NCI-H1694 treated with DMSO at 0.1 percent for 48 hours (cell line): ENCODE results near the gene CACNA1C.

Experiments
- DNase-seq: peaks from one replicate; lab custom pipeline; 2025; lab: John Stamatoyannopoulos, UW

Gene CACNA1C

GRCh38 chr12:2390850-2391390 is 338.1 kb downstream of the CACNA1C start:
- DNase-seq, result no peak

GRCh38 chr12:2391740-2392331 is 339.0 kb downstream of the CACNA1C start:
- no peak for DNase-seq

GRCh38 chr12:2393016-2393415 is 340.2 kb downstream of the CACNA1C start:
- no peak for DNase-seq

DNA sequence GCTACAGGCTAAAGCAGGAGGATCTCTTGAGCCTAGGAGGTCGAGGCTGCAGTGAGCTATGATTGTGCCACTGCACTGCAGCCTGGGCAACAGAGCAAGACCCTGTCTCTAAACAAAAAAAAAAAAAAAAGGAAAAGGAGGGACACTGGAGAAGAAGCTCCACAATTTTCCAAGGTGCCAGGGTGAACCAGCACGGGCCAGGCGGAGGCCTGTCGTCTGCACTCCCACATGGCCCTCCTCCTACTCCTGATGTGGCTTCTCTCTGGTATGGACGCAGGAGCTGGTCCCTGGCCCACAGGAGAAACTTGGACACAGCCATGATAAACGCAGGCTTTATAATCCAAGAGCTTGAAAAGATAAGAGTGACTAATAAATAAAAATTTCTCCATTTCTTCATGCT is 341.2 kb downstream of the CACNA1C start:
- no peak for DNase-seq

DNA sequence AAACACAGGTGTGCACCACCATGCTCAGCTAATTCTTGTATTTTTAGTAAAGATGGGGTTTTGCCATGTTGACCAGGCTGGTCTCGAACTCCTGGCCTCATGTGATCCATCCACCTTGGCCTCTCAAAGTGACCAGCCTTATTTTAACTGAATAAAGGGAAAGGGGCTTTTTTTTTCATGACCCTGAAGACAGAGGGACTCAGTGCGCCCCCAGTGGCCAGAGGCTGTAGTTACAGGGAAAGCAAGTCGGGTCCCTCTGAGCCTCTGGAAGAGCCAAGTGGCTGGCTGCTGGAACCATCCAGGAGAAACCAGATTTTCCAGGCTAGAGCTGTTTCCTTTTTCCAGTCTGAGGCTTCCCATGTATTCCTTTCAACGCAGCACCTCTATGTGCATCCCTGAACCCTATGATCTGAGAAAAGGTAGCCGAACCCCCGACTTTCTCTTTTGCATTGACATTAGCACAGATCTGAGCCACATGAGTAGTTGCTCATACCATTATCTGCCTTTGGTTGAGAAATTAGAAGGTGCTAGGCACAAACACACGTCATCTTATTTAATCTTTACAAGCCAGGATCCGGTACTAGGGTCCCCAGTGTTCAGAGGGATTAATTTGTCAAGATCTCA is 342.7 kb downstream of the CACNA1C start:
- peak; percentile 48 for DNase-seq

- no peak for DNase-seq
Measured at GRCh38 chr12:2396448-2396871, 343.7 kb downstream of the CACNA1C start.

- DNase-seq, result no peak
Measured at GRCh38 chr12:2397356-2398045, 344.7 kb downstream of the CACNA1C start.

- DNase-seq, result no peak
Measured at GRCh38 chr12:2401040-2401439, 348.3 kb downstream of the CACNA1C start.

- no peak for DNase-seq
Measured at GRCh38 chr12:2402073-2402579, 349.3 kb downstream of the CACNA1C start.

DNA sequence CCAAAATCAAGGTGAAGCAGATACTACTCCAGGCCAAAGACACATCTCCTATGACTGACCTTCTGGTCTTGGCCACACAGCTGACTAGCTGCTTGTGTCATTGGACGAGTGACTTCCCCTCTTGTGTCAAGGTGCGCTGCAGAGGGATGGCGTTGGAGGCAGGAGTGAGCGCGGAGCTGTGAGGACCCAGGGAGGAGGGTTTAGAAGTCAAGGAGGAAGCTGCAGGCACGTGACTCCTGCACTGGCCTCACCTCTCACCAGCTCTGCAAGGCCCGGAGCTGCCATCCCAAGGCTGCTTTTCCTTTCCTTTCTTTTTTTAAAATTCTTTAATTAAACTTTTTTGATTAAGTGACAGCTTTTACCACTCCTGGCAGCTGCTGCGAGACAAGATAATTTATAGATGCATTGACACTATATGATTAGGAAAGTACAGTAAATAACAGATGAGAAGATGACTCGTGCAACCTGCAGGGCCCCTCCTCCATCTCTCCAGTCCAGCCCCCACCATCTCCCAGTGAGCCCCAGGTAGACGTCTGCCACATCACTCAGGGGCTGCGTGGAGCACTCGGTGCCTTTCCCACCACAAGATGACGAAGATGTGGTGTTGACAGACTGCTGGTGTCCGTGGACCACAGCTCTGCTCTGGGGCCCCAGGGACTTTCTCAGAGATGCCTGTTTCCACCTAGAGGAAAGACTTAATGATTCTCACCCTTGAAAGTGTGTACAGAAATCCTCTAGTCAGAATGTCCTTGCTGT is 350.6 kb downstream of the CACNA1C start:
- no peak for DNase-seq

GRCh38 chr12:2405039-2405438 is 352.3 kb downstream of the CACNA1C start:
- DNase-seq, result no peak

DNA sequence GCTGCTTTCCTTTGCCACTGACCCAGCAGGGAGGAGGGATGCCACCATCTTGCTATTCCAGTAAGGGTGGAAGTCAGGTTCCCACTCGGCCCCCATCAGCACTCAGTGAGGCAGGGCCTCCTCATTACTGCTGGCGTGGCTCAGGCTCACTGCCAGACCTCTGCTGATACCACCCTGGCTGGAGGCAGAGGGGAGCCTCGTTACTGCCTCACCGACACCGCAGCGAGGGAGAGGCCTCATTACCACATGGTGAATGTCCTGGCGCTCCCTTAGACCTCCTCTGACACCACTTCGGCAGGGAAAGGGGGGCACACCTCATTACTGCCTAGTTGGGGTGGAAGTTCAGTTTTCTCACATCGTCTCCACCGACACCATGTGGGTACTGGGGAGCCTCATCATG is 354.1 kb downstream of the CACNA1C start:
- DNase-seq, result no peak

DNA sequence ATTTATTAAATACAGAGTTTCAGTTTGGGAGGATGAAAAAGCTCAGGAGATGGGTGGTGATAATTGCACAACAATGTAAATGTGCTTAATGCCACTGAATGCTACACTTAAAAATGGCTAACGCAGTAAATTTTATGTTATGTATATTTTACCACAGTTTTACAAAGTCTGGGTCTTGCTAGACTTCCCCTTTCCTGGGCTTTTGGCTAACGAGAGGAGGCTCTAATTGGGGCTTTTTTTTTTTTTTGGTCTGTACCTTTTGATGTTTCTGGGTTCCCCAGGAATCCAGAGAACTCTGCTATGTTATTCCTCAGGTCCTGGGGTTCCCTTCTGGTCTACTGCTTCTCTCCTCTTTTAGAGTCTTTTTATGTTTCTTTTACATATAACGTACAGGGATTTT is 355.5 kb downstream of the CACNA1C start:
- DNase-seq, result no peak

- DNase-seq, result no peak
Measured at GRCh38 chr12:2409656-2410265, 357.0 kb downstream of the CACNA1C start.

- no peak for DNase-seq
Measured at GRCh38 chr12:2410496-2410895, 357.7 kb downstream of the CACNA1C start.

GRCh38 chr12:2411011-2411410 is 358.2 kb downstream of the CACNA1C start:
- no peak for DNase-seq

GRCh38 chr12:2411616-2412304 is 359.0 kb downstream of the CACNA1C start:
- DNase-seq, result no peak

- no peak for DNase-seq
Measured at GRCh38 chr12:2412305-2412643, 359.5 kb downstream of the CACNA1C start.

DNA sequence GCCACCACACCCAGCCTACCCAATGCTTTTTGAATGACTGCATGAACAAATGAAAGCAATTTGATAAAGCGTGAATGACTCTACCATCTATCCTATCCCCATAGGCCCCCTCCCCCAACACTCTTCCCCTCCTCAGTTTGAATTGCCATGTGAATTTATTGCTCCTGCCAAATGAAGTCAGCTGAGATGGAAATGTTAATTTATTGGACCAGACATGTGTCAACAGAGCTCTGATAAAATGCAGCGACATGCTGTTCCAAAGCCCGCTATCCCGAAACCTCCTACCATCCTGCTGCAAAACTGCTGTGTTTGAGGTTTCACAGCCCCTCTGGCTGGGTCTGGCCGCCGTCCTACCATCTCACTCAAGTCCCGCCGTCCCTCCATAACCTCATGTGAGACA is 360.5 kb downstream of the CACNA1C start:
- no peak for DNase-seq

- DNase-seq, result no peak
Measured at GRCh38 chr12:2413999-2414792, 361.4 kb downstream of the CACNA1C start.
